HCT116 (cell line): ENCODE data around the gene SORBS1. TPM values are rescaled to one million over a fixed set of nuclear protein-coding genes. Genes with fewer than 3 reads are reported as not detected.

Experiments used
- ATAC-seq: fragments of 200-7000 bp; cut with Tn5 transposase; 2 replicates; pipeline ENCODE4 v1.9.1; 2020; ENCODE audit warnings: mild to moderate bottlenecking, moderate library complexity
- BruUV-seq: library from RNA; stranded (reverse); fragments of 400-500 nt; replicated peaks from 2 replicates; lab custom pipeline; 2021; lab: Mats Ljungman, UMichigan
- CTCF ChIA-PET: fragments of 300-600 bp; sonication (Branson Sonifier 250); formaldehyde crosslinking; loops from one replicate; lab custom pipeline; 2021; ENCODE audit warnings: antibody characterized with exemption; lab: Charles Lee
- POLR2A ChIA-PET: fragments of 300-600, 350-600 bp; sonication (Branson Sonifier 250); formaldehyde crosslinking; loops from one replicate; lab custom pipeline; 2021; ENCODE audit warnings: antibody characterized with exemption; lab: Charles Lee
- RAD21 ChIA-PET, 2 experiments: fragments of 300-600 bp; sonication (Branson Sonifier 250); formaldehyde crosslinking; loops; one replicate each; lab custom pipeline; 2023; ENCODE audit warnings: low total read pairs in 2 of 2; ENCODE audit not compliant: uncharacterized antibody in 2 of 2, unreplicated experiment in 2 of 2, low non-redundant PET in 1 of 2; lab: Charles Lee
- DNase-seq: peaks from one replicate; pipeline ENCODE4 v3.0.0-alpha.2; 2010; ENCODE audit warnings: low read depth, low spot score
- H2AFZ ChIP-seq: fragments of 200-600 bp; shearing (Covaris generic), sonication (generic); 2 replicates; pipeline ENCODE4 v1.6.1; 2017; ENCODE audit warnings: low read depth, mixed run types, mixed read lengths, antibody characterized with exemption, low read length; ENCODE audit not compliant: poor library complexity, severe bottlenecking
- H3K27ac ChIP-seq: 2 replicates; pipeline ENCODE4 v1.5.1; 2012; ENCODE audit warnings: low read depth, low read length
- H3K27me3 ChIP-seq: fragments of 200-600 bp; sonication (generic); 2 replicates; pipeline ENCODE4 v1.6.1; 2016; ENCODE audit warnings: mixed run types, low read length, mixed read lengths; ENCODE audit not compliant: insufficient read depth
- H3K36me3 ChIP-seq, 2 experiments: fragments of 200-500 bp in 1 of 2; fragments of 200-600 bp in 1 of 2; sonication (Bioruptor generic) in 1 of 2; sonication (generic) in 1 of 2; 2 replicates each; pipeline versions ENCODE4 v1.5.1 to v1.6.1; 2014 to 2016; ENCODE audit warnings: low read length in 2 of 2, inconsistent platforms in 1 of 2, mixed read lengths in 1 of 2, mixed run types in 1 of 2; ENCODE audit not compliant: insufficient read depth in 2 of 2, control insufficient read depth in 1 of 2
- H3K4me1 ChIP-seq, 2 experiments: fragments of 200-600 bp in 1 of 2; sonication (generic) in 1 of 2; 2 replicates each; pipeline versions ENCODE4 v1.5.1 to v1.6.1; 2012 to 2017; ENCODE audit warnings: low read length in 2 of 2, inconsistent platforms in 1 of 2, mild to moderate bottlenecking in 1 of 2, mixed read lengths in 1 of 2, mixed run types in 1 of 2, moderate library complexity in 1 of 2; ENCODE audit not compliant: insufficient read depth in 2 of 2, control insufficient read depth in 1 of 2
- H3K4me2 ChIP-seq: fragments of 200-600 bp; sonication (generic); 2 replicates; pipeline ENCODE4 v1.6.1; 2017; ENCODE audit warnings: mixed run types, low read length, mixed read lengths
- H3K4me3 ChIP-seq, 2 experiments: fragments of 200-600 bp in 1 of 2; sonication (generic) in 1 of 2; replicated peaks in 1 of 2; 2 replicates each; pipeline ENCODE4 v1.5.1; 2011 to 2016; ENCODE audit warnings: low read length in 2 of 2, control low read depth in 1 of 2, low read depth in 1 of 2, mild to moderate bottlenecking in 1 of 2, mixed read lengths in 1 of 2, mixed run types in 1 of 2
- H3K79me2 ChIP-seq: fragments of 200-600 bp; sonication (generic); 2 replicates; pipeline ENCODE4 v1.6.1; 2017; ENCODE audit warnings: mild to moderate bottlenecking, mixed run types, low read length, moderate library complexity, mixed read lengths; ENCODE audit not compliant: insufficient read depth
- H3K9ac ChIP-seq: fragments of 200-600 bp; sonication (generic); 2 replicates; pipeline ENCODE4 v1.6.1; 2016; ENCODE audit warnings: low read length, mixed read lengths
- H3K9me2 ChIP-seq: fragments of 200-600 bp; sonication (generic), shearing (Covaris generic); 2 replicates; pipeline ENCODE4 v1.6.1; 2017; ENCODE audit warnings: mixed run types, mild to moderate bottlenecking, moderate library complexity; ENCODE audit not compliant: insufficient read depth
- H3K9me3 ChIP-seq, 2 experiments: fragments of 200-500 bp in 1 of 2; fragments of 200-600 bp in 1 of 2; sonication (Bioruptor generic) in 1 of 2; sonication (generic) in 1 of 2; 2 replicates each; pipeline ENCODE4 v1.6.1; 2014 to 2017; ENCODE audit warnings: low read length in 2 of 2, mixed read lengths in 2 of 2, inconsistent platforms in 1 of 2, low read depth in 1 of 2, mild to moderate bottlenecking in 1 of 2, mixed run types in 1 of 2, moderate library complexity in 1 of 2; ENCODE audit not compliant: control insufficient read depth in 1 of 2, insufficient read depth in 1 of 2
- H4K20me1 ChIP-seq: fragments of 200-600 bp; sonication (generic), shearing (Covaris generic); 2 replicates; pipeline ENCODE4 v1.6.1; 2017; ENCODE audit warnings: mixed run types, mild to moderate bottlenecking, moderate library complexity; ENCODE audit not compliant: insufficient read depth
- POLR2A ChIP-seq: IDR thresholded peaks from 2 replicates; pipeline ENCODE4 v1.7.0; 2011; ENCODE audit warnings: borderline replicate concordance; ENCODE audit not compliant: insufficient read depth, insufficient read length; ENCODE audit errors: extremely low read depth
- SIN3A ChIP-seq: IDR thresholded peaks from 2 replicates; pipeline ENCODE4 v1.6.1; 2012; ENCODE audit warnings: low read depth
- SRF ChIP-seq: IDR thresholded peaks from 2 replicates; pipeline ENCODE4 v1.6.1; 2012; ENCODE audit warnings: low read depth
- intact Hi-C: fragments of 100-400 bp; cut with micrococcal nuclease; formaldehyde crosslinking; loops from 2 replicates; pipeline ENCODE4 v1.10.0; 2022
- total RNA-seq: library from RNA; stranded (reverse); gene quantifications from one replicate; pipeline ENCODE4 v1.2.1, GENCODE V29; 2021; ENCODE audit not compliant: unreplicated experiment
- TF ChIP-seq, protein P1 (sequence below): IDR thresholded peaks from 2 replicates; pipeline ENCODE4 v1.6.1; 2011; ENCODE audit warnings: mild to moderate bottlenecking, low read length, moderate library complexity; ENCODE audit not compliant: insufficient replicate concordance; ENCODE audit errors: extremely low read depth
- TF ChIP-seq, protein P2 (sequence below): IDR thresholded peaks from 2 replicates; pipeline ENCODE4 v1.6.1; 2012; ENCODE audit warnings: low read depth

Gene SORBS1
- total RNA-seq, 1 experiment from 2014 or later: 3.4 TPM

DNA sequence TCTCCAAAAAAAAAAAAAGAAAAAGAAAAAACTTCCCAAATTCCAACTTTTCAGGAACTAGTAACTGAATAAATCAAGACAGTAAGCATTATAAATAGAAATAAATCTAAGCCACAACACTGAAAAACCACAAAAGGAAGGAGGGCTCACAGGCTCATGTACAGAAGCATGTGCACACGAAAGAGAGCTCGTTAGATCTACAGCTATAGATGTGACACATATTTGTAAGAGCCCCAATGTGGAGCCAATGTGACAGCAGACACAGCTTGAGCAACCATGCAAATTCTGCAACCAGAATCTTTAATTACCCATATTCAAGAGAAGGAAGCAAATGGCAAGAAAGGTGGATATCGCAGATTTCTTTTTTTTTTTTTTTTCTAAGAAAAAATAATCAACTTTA lies 94.7 kb downstream of the SORBS1 start:
- ChIA-PET RAD21 (no interaction called here), CTCF (interaction anchor here (1.0 to 2.3 kb wide), 2 partner anchors 21 to 135 kb away, joined by 3 to 14 read pairs; no protein-coding TSS in a partner anchor), POLR2A (no interaction called here)
- H3K9ac ChIP-seq: no peak overlapping the region
- TF ChIP-seq, protein P1, sequence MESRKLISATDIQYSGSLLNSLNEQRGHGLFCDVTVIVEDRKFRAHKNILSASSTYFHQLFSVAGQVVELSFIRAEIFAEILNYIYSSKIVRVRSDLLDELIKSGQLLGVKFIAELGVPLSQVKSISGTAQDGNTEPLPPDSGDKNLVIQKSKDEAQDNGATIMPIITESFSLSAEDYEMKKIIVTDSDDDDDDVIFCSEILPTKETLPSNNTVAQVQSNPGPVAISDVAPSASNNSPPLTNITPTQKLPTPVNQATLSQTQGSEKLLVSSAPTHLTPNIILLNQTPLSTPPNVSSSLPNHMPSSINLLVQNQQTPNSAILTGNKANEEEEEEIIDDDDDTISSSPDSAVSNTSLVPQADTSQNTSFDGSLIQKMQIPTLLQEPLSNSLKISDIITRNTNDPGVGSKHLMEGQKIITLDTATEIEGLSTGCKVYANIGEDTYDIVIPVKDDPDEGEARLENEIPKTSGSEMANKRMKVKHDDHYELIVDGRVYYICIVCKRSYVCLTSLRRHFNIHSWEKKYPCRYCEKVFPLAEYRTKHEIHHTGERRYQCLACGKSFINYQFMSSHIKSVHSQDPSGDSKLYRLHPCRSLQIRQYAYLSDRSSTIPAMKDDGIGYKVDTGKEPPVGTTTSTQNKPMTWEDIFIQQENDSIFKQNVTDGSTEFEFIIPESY: no peak
- TF ChIP-seq SIN3A (no peak), POLR2A (no peak), SRF (no peak)
- TF ChIP-seq, protein P2, sequence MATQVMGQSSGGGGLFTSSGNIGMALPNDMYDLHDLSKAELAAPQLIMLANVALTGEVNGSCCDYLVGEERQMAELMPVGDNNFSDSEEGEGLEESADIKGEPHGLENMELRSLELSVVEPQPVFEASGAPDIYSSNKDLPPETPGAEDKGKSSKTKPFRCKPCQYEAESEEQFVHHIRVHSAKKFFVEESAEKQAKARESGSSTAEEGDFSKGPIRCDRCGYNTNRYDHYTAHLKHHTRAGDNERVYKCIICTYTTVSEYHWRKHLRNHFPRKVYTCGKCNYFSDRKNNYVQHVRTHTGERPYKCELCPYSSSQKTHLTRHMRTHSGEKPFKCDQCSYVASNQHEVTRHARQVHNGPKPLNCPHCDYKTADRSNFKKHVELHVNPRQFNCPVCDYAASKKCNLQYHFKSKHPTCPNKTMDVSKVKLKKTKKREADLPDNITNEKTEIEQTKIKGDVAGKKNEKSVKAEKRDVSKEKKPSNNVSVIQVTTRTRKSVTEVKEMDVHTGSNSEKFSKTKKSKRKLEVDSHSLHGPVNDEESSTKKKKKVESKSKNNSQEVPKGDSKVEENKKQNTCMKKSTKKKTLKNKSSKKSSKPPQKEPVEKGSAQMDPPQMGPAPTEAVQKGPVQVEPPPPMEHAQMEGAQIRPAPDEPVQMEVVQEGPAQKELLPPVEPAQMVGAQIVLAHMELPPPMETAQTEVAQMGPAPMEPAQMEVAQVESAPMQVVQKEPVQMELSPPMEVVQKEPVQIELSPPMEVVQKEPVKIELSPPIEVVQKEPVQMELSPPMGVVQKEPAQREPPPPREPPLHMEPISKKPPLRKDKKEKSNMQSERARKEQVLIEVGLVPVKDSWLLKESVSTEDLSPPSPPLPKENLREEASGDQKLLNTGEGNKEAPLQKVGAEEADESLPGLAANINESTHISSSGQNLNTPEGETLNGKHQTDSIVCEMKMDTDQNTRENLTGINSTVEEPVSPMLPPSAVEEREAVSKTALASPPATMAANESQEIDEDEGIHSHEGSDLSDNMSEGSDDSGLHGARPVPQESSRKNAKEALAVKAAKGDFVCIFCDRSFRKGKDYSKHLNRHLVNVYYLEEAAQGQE: no peak
- H3K36me3 ChIP-seq: no peaks in the 10 kb centered on the region
- H3K9me3 ChIP-seq: no peaks in the 10 kb centered on the region
- H3K9me2 ChIP-seq: no peaks in the 10 kb centered on the region
- no peak overlapping the region for H3K27ac ChIP-seq
- ATAC-seq: no peak
- peaks cover 13 to 14% of the 10 kb centered on the region in 2 experiments; a peak in 3 of 4 replicates for H3K4me1 ChIP-seq
- no TSS peak for BruUV-seq
- no peak overlapping the region for H3K4me3 ChIP-seq
- DNase-seq: no peak
- intact Hi-C loops: no loop called here
- H3K27me3 ChIP-seq: no peaks in the 10 kb centered on the region
- no peak overlapping the region for H3K4me2 ChIP-seq
- no peak overlapping the region for H2AFZ ChIP-seq
- H4K20me1 ChIP-seq: no peaks in the 10 kb centered on the region
- no peaks in the 10 kb centered on the region for H3K79me2 ChIP-seq
